HG03521 (cell line): ENCODE measurements around the gene CD40.

Source experiments
- ATAC-seq: cut with Tn5 transposase; IDR thresholded peaks from one replicate; pipeline ENCODE4 v1.9.1; 2021; ENCODE audit warnings: mild to moderate bottlenecking, moderate library complexity; ENCODE audit not compliant: unreplicated experiment

CD40 gene

GRCh38 chr20:46142124-46142523 lies 24.0 kb downstream of the CD40 start:
- ATAC-seq, result no peak

GRCh38 chr20:46144432-46145025 lies 26.4 kb downstream of the CD40 start:
- no peak for ATAC-seq

- ATAC-seq, result no peak
Observed at GRCh38 chr20:46145713-46146112, 27.6 kb downstream of the CD40 start.

- ATAC-seq, result no peak
Observed at GRCh38 chr20:46148313-46149208, 30.4 kb downstream of the CD40 start.

GRCh38 chr20:46150943-46151342 lies 32.8 kb downstream of the CD40 start:
- no peak for ATAC-seq

GRCh38 chr20:46151936-46152335 lies 33.8 kb downstream of the CD40 start:
- no peak for ATAC-seq

- no peak for ATAC-seq
Observed at GRCh38 chr20:46152824-46153586, 34.9 kb downstream of the CD40 start.

- ATAC-seq, result no peak
Observed at GRCh38 chr20:46154305-46154704, 36.2 kb downstream of the CD40 start.

- no peak for ATAC-seq
Observed at GRCh38 chr20:46154796-46155195, 36.7 kb downstream of the CD40 start.

- ATAC-seq, result no peak
Observed at GRCh38 chr20:46156065-46156464, 38.0 kb downstream of the CD40 start.

- no peak for ATAC-seq
Observed at GRCh38 chr20:46157076-46157592, 39.0 kb downstream of the CD40 start.

GRCh38 chr20:46157625-46158024 lies 39.5 kb downstream of the CD40 start:
- ATAC-seq, result no peak

- ATAC-seq, result no peak
Observed at GRCh38 chr20:46158476-46158987, 40.4 kb downstream of the CD40 start.

- ATAC-seq, result no peak
Observed at GRCh38 chr20:46159101-46159897, 41.2 kb downstream of the CD40 start.

- ATAC-seq, result no peak
Observed at GRCh38 chr20:46160661-46161060, 42.5 kb downstream of the CD40 start.

- no peak for ATAC-seq
Observed at GRCh38 chr20:46161921-46162320, 43.8 kb downstream of the CD40 start.

- ATAC-seq, result no peak
Observed at GRCh38 chr20:46164254-46164653, 46.1 kb downstream of the CD40 start.

- ATAC-seq, result no peak
Observed at GRCh38 chr20:46167080-46167479, 49.0 kb downstream of the CD40 start.

- no peak for ATAC-seq
Observed at GRCh38 chr20:46168438-46168837, 50.3 kb downstream of the CD40 start.
